D721Med (cell line): ENCODE measurements around the gene PACSIN2.

Source experiments
- DNase-seq: peaks from one replicate; pipeline ENCODE4 v3.0.0; 2011; ENCODE audit warnings: low spot score; ENCODE audit not compliant: insufficient read length
- FAIRE-seq: peaks from 2 replicates; lab custom pipeline; 2011; peaks lifted over from hg19 to GRCh38; lab: Jason Lieb, UNC
- CTCF ChIP-seq: IDR thresholded peaks from 2 replicates; pipeline ENCODE4 v1.5.1; 2012; ENCODE audit warnings: mild to moderate bottlenecking, control low read depth; ENCODE audit not compliant: insufficient read depth; ENCODE audit errors: missing control alignments

Gene PACSIN2

GRCh38 chr22:42844756-42845155 is 170.2 kb downstream of the PACSIN2 start:
- no peak for TF ChIP-seq CTCF
- DNase-seq (no peak), FAIRE-seq (no peak)

GRCh38 chr22:42842658-42843370 is 172.1 kb downstream of the PACSIN2 start:
- DNase-seq (no peak), FAIRE-seq (no peak)
- no peak for TF ChIP-seq CTCF

DNA sequence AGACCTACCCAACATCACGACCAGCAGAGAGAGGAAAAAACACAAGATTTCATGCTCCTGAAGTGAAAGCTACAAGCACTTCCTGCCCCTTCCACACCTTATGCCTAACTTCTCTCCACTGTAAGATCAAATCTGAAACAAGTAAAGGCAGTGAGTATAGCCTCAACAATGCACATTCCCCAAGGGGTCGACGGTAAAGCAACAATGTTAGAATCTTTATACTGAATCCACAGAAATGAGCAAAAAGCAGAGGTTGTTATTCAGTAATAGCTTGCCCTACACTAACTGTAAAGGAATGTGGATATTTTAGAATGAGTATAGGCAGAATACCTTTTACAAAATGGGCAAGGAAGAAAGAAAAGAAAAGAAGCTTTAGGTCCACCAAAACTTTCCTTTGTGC is 173.5 kb downstream of the PACSIN2 start:
- no peak for TF ChIP-seq CTCF
- no peak for DNase-seq
- no peak for FAIRE-seq

- DNase-seq (no peak), FAIRE-seq (no peak)
- no peak for TF ChIP-seq CTCF
Observed at GRCh38 chr22:42837556-42837955, 177.4 kb downstream of the PACSIN2 start.

GRCh38 chr22:42836026-42836425 is 178.9 kb downstream of the PACSIN2 start:
- TF ChIP-seq CTCF = no peak
- DNase-seq (no peak), FAIRE-seq (no peak)

- FAIRE-seq = no peak
- no peak for DNase-seq
- no peak for TF ChIP-seq CTCF
Observed at GRCh38 chr22:42834177-42834949, 180.6 kb downstream of the PACSIN2 start.

DNA sequence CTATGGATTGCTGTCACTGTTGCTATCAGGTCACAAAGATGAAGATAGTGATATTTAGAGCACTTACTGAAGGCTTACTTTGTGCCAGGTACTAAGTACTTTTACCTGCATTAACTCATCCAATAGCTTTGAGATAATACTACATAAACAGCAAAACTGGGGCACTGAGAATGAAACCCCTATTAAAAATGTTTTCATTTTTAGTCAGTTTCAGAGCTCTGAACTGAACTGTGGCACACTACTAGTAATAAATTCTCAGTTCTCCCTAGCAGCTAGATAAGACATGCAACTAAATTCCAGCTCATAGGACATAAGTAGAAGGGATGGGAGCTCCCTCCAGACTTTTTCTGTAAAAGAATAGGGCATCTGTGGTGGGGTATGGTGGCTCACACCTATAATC is 181.8 kb downstream of the PACSIN2 start:
- DNase-seq = no peak
- no peak for TF ChIP-seq CTCF
- FAIRE-seq = no peak
